Activated naive CD8-positive, alpha-beta T cell treated with anti-CD3 and anti-CD28 coated beads, Interleukin-2, amount 10 ng/mL, durations not matched to agents 7 days and 5 days (primary cell): Measurements from ENCODE around the gene MYO1H. TPM values are rescaled to one million over a fixed set of nuclear protein-coding genes. Genes with fewer than 3 reads are reported as not detected.

ENCODE experiments used
- ATAC-seq: fragments of 150-1000 bp; cut with Tn5 transposase; one replicate; pipeline ENCODE4 v1.10.0; 2021; ENCODE audit warnings: low read depth, moderate library complexity
- POLR2A ChIA-PET: fragments of 350-600 bp; sonication (Branson Sonifier 250); formaldehyde crosslinking; loops from one replicate; lab custom pipeline; 2021; ENCODE audit warnings: antibody characterized with exemption; lab: Charles Lee
- DNase-seq: peaks from one replicate; pipeline ENCODE4 v3.0.0; 2021
- H3K27ac Mint-ChIP-seq: one replicate; pipeline ENCODE4 v1.8.0; 2022; ENCODE audit warnings: mild to moderate bottlenecking, mixed read lengths
- H3K27me3 Mint-ChIP-seq: one replicate; pipeline ENCODE4 v1.8.0; 2022; ENCODE audit warnings: mild to moderate bottlenecking, moderate library complexity, mixed read lengths
- H3K36me3 Mint-ChIP-seq: one replicate; pipeline ENCODE4 v1.8.0; 2021; ENCODE audit warnings: mild to moderate bottlenecking, mixed read lengths
- H3K4me1 Mint-ChIP-seq: one replicate; pipeline ENCODE4 v1.8.0; 2021; ENCODE audit warnings: mixed read lengths
- H3K4me3 Mint-ChIP-seq: one replicate; pipeline ENCODE4 v1.8.0; 2022; ENCODE audit warnings: mild to moderate bottlenecking, moderate library complexity, mixed read lengths
- H3K9me3 Mint-ChIP-seq: one replicate; pipeline ENCODE4 v1.8.0; 2021; ENCODE audit warnings: mixed read lengths
- total RNA-seq, 2 experiments: library from RNA; stranded (reverse); gene quantifications; one replicate each; pipeline ENCODE4 v1.2.3, GENCODE V29; 2021

MYO1H gene
- total RNA-seq, 2 experiments from 2014 or later = not detected

DNA sequence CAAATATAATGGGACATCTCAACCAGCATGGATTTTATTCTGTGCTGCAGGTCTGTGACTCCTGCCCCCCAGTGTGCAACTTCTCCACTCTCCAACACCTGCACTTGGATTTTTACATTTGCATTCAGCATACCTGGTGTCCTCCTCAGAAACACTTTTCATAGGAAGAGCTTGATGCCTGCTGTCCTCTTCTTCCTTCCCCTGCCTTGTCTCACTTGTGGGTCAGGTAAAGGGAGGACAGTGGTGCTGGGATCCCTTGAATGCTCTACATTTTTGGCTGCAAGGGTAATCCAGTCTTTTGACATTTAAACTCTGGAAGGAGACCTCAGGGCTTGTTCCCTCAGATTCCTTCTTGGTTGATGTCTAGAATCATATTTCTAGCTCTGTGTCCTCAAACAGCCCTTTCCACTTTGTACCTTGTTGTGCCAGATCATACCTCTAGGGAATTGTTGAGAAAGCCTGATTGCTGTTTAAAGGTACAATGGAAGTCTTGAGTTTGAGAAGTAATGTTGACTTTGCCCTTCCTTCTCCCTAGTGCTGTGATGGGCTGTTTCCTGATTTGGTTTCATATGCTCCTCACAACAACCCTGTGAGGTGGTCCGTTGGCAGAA lies 142.4 kb downstream of the MYO1H start:
- Mint-ChIP-seq H3K9me3 (no peaks in the 10 kb centered on the region), H3K4me3 (no peak overlapping the region), H3K27me3 (no peaks in the 10 kb centered on the region), H3K27ac (no peak overlapping the region), H3K36me3 (peaks cover 13% of the 10 kb centered on the region), H3K4me1 (peaks cover 8% of the 10 kb centered on the region)
- ATAC-seq = no peak
- POLR2A ChIA-PET = no interaction called here
- DNase-seq = no peak

DNA sequence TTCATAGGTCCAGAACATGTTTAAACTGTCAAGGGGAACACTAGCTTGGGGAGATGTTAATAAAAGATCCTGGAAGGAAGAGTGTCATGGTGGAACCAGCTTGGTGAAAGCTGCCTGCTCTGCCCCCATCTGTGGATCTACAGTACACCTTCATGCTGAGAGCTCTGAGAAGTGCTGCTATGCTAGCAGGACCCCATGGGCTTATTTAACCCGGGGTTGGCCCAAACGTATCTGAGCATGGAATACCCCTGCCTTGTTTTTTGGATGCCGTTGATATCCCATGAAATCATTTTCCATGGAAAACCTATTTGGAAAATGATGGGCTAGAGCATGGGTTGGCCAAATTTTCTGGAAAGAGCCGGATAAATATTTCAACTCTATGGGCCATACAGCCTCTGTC lies 144.0 kb downstream of the MYO1H start:
- ATAC-seq = no peak
- H3K4me3 Mint-ChIP-seq = no peak overlapping the region
- POLR2A ChIA-PET = no interaction called here
- H3K27me3 Mint-ChIP-seq = no peaks in the 10 kb centered on the region
- H3K27ac Mint-ChIP-seq = no peak overlapping the region
- no peaks in the 10 kb centered on the region for H3K9me3 Mint-ChIP-seq
- H3K36me3 Mint-ChIP-seq = peaks cover 20% of the 10 kb centered on the region
- H3K4me1 Mint-ChIP-seq = peaks cover 12% of the 10 kb centered on the region
- DNase-seq = no peak

DNA sequence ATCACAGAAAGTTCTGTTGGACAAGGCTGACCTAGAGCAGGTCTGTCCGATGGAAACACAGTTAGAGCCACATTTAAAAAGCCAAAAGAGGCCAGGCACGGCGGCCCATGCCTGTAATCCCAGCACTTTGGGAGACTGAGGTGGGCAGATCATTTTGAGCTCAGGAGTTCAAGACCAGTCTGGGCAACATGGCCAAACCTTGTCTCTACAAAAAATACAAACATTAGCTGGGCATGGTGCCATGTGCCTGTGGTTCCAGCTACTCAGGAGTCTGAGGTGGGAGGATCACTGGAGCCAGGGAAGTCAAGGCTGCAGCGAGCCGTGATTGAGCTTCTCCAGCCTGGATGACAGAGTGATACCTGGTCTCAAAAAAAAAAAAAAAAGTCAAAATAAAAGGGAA lies 144.7 kb downstream of the MYO1H start:
- Mint-ChIP-seq H3K27ac (no peak overlapping the region), H3K27me3 (no peaks in the 10 kb centered on the region), H3K4me3 (no peak overlapping the region), H3K9me3 (no peaks in the 10 kb centered on the region), H3K36me3 (peaks cover 21% of the 10 kb centered on the region), H3K4me1 (peaks cover 12% of the 10 kb centered on the region)
- DNase-seq = no peak
- no peak for ATAC-seq
- POLR2A ChIA-PET = no interaction called here

DNA sequence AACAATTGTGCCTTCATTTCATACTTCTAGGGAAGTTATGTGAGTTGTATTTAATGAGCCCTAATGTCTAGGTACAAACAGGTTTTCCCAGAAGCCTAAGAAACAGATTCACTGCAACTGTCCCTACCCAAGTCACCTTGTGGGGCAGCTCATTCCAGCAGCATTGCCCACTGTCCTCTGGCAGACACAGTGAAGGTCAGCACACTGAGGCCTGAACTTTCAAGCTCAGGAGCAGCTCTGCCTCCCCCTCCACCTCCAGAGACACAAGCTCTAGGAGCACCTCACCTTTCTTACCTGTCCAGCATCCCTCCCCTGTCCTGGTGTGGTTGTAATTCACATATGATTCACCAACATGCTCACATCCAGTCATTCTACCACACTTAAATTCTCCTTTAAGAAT lies 145.4 kb downstream of the MYO1H start:
- Mint-ChIP-seq H3K27me3 (no peaks in the 10 kb centered on the region), H3K36me3 (peaks cover 21% of the 10 kb centered on the region), H3K9me3 (no peaks in the 10 kb centered on the region), H3K4me3 (no peak overlapping the region), H3K27ac (no peak overlapping the region), H3K4me1 (peaks cover 12% of the 10 kb centered on the region)
- no peak for DNase-seq
- no peak for ATAC-seq
- POLR2A ChIA-PET = no interaction called here

DNA sequence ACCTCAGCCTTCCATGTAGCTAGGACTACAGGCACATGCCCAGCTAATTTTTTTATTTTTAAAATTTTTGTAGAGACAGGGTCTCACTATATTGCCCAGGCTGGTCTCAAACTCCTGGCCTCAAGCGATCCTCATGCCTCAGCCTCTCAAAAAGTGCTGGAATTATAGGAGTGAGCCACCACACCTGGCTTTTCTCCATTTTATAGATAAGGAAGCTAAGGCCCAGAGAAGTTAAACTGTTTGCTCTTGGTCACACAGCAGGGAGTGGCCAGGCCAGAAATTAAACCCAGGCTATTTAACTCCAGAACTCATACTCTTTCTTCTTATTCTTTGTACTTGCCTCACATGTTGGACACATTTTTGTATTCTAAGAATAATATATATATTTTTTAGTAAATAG lies 146.2 kb downstream of the MYO1H start:
- Mint-ChIP-seq H3K27ac (no peak overlapping the region), H3K36me3 (peaks cover 19% of the 10 kb centered on the region)
- POLR2A ChIA-PET = no interaction called here

DNA sequence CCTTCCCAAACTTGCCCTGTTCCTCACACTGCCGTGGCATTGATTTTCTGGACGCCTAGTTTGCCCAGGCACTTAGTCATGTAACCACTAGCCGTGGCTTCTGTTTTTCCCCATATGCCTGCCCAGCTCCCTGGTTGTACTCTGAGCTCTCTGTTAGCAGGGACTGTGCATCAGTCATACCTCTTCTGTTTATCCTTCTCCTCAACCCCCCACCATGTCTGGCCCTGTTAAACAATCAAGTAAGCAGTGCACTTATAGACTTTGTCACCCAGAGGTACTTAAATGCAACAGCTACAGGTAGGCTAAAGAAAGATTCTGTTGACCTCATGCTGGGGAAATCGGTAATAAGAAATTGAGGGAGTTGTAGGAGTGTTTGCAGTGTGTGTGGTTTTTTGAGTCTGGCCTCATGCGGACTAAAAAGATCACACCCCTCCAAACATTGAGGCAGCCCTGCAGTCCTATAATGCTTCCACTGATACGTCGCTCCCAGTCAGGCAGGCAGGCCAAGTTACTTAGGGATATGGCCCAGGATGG lies 146.7 kb downstream of the MYO1H start:
- Mint-ChIP-seq H3K4me1 (peaks cover 12% of the 10 kb centered on the region), H3K27ac (peak overlapping the region; percentile 1), H3K27me3 (no peaks in the 10 kb centered on the region), H3K4me3 (no peak overlapping the region), H3K9me3 (no peaks in the 10 kb centered on the region), H3K36me3 (peaks cover 16% of the 10 kb centered on the region)
- POLR2A ChIA-PET = no interaction called here
- ATAC-seq = no peak
- no peak for DNase-seq

More for the DNA sequence above, 146.2 kb downstream of the MYO1H start:
- peaks cover 12% of the 10 kb centered on the region for H3K4me1 Mint-ChIP-seq
- H3K9me3 Mint-ChIP-seq = no peaks in the 10 kb centered on the region
- H3K4me3 Mint-ChIP-seq = no peak overlapping the region
- no peaks in the 10 kb centered on the region for H3K27me3 Mint-ChIP-seq
- ATAC-seq = no peak
- DNase-seq = no peak

DNA sequence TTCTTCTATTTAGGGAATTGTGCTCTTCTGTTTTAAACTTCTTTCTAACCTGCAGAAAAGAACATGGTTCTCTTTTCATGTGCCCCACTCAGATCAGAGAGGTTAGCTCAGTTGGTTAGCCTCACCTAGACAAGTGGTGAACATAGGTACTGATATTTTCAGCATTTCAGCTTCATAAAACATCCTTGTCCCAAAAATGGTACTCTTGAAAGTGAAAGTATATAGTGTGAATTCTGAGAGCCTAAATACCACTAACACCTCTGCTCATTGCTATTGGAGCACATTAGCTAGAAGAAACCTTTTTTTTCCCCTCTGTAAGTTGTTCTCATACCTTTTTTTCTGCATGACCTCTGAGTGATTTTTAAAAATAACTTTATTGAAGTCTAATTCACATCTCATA lies 147.3 kb downstream of the MYO1H start:
- POLR2A ChIA-PET = no interaction called here
- Mint-ChIP-seq H3K27ac (peak overlapping the region; percentile 44), H3K9me3 (no peaks in the 10 kb centered on the region), H3K36me3 (peaks cover 16% of the 10 kb centered on the region), H3K27me3 (no peaks in the 10 kb centered on the region), H3K4me1 (peaks cover 12% of the 10 kb centered on the region), H3K4me3 (no peak overlapping the region)
- peak; percentile 84 for ATAC-seq
- no peak for DNase-seq

DNA sequence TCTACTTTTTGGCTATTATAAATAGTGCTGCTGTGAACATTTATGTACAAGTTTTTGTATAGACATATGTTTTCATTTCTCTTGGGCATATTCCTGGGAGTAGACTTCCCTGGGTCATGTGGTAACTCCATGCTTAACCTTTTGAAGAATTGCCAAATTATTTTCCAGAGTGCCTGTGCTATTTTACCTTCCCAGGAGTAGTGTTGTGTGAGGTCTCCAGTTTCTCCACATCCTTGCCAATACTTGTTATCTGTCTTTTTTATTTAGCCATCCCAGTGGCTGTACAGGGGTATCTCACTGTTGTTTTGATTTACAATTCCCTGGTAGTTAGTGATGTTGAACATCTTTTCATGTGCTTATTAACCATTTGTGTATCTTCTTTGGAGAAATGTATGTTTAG lies 148.6 kb downstream of the MYO1H start:
- H3K4me1 Mint-ChIP-seq = peaks cover 12% of the 10 kb centered on the region
- no peak overlapping the region for H3K27ac Mint-ChIP-seq
- no peaks in the 10 kb centered on the region for H3K9me3 Mint-ChIP-seq
- no peaks in the 10 kb centered on the region for H3K27me3 Mint-ChIP-seq
- POLR2A ChIA-PET = no interaction called here
- peaks cover 16% of the 10 kb centered on the region for H3K36me3 Mint-ChIP-seq
- H3K4me3 Mint-ChIP-seq = no peak overlapping the region
- DNase-seq = no peak
- ATAC-seq = no peak

DNA sequence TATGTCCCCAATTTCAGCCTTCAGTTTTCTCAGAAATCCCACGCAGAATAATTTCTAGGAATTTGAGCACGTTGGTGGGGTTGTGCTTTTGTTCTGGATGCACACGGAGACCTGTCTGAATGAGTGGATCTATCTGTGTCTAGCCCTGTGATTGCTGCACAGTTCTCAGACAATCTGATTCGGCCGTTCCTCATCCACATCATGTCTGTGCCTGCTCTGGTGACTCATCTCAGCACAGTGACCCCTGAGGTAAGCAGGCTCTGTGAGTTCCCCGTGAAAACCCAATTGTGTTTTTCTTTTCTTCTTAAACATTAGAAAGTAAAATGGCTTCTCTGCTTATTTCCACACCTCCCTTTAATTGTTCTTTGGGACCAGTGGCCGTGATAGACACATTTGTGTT lies 150.0 kb downstream of the MYO1H start:
- no peak for ATAC-seq
- peaks cover 16% of the 10 kb centered on the region for H3K36me3 Mint-ChIP-seq
- POLR2A ChIA-PET = no interaction called here

More for the DNA sequence above, 150.0 kb downstream of the MYO1H start:
- no peaks in the 10 kb centered on the region for H3K27me3 Mint-ChIP-seq
- DNase-seq = no peak
- no peak overlapping the region for H3K4me3 Mint-ChIP-seq
- peaks cover 12% of the 10 kb centered on the region for H3K4me1 Mint-ChIP-seq
- no peaks in the 10 kb centered on the region for H3K9me3 Mint-ChIP-seq
- no peak overlapping the region for H3K27ac Mint-ChIP-seq

Other genes with a start within 250 kb of the MYO1H start
- gene ACACB, start 231.3 kb upstream of the MYO1H start, total RNA-seq = 10 to 100 TPM; 21.4 to 23.2 TPM
- not detected for gene FOXN4, start 38.6 kb upstream of the MYO1H start, total RNA-seq
- gene KCTD10, start 129.4 kb downstream of the MYO1H start, total RNA-seq = 10 to 100 TPM; 34.8 to 39.8 TPM
- gene UBE3B, start 129.7 kb downstream of the MYO1H start, total RNA-seq = 10 to 100 TPM; 40.0 to 41.7 TPM
- 10 to 100 TPM; 31.8 to 32.4 TPM for gene MMAB, start 225.6 kb downstream of the MYO1H start, total RNA-seq
- 10 to 100 TPM; 22.4 to 22.6 TPM for gene MVK, start 225.9 kb downstream of the MYO1H start, total RNA-seq